ENCODE data around the gene SENP3.

SENP3 gene

DNA sequence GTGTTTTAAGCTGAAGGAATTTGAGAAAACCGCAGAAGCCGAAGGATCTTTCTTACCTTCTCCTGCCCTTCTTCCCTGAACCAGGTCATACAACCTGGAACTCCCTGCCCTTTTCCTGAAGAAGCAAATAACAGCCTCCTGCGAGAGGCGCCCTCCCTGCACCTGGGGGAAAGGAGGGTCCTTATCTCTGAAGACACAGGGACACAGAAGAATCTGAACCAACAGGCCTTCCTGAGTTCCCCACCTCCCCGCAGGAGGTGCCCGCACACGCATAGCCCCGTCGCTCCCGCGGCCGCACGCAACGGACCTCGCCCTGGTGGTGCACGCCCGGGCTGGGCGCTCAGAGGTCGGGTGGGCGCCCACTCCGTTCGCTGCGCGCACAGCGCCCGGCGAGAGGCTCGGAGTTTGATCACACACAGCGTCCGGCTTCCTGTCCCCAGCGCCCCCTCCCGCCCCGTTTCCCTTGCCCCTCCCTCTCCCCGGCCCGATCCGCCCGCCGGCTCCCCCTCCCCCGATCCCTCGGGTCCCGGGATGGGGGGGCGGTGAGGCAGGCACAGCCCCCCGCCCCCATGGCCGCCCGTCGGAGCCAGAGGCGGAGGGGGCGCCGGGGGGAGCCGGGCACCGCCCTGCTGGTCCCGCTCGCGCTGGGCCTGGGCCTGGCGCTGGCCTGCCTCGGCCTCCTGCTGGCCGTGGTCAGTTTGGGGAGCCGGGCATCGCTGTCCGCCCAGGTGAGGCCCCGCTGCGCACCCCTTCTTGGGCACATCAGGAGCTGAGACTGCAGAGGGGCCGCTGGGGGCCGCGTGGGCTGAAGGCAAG is 12.9 kb upstream of the SENP3 start, which contains the start of gene TNFSF12:
TNFSF12 (plus strand) TSS at position 474 of the 816 bp plus-strand sequence; CDS start at position 570, 96 bp downstream.
- TF ChIP-seq CTCF (conservative IDR thresholded peaks at IDR 0.05; ENCODE audit: low read length), result no peak; the same call in 1 of the 2 replicates
- H3K4me3 ChIP-seq (ENCODE audit: low read length), result peak within 1 kb of the TSS; percentile 74
- DNase-seq (ENCODE audit: low read depth), result peak; percentile 28

GRCh38 chr17:7549401-7550055 is 12.2 kb upstream of the SENP3 start:
- no peak for DNase-seq (ENCODE audit: low read depth)
- peak overlapping the region; percentile 74 for H3K4me3 ChIP-seq (ENCODE audit: low read length)
- TF ChIP-seq CTCF (conservative IDR thresholded peaks at IDR 0.05; ENCODE audit: low read length), result no peak

- no peak for DNase-seq (ENCODE audit: low read depth)
- H3K4me3 ChIP-seq (ENCODE audit: low read length), result no peak overlapping the region
- no peak for TF ChIP-seq CTCF (conservative IDR thresholded peaks at IDR 0.05; ENCODE audit: low read length)
Observed at GRCh38 chr17:7550344-7550743, 11.4 kb upstream of the SENP3 start.

- no peak overlapping the region for H3K4me3 ChIP-seq (ENCODE audit: low read length)
- TF ChIP-seq CTCF (conservative IDR thresholded peaks at IDR 0.05; ENCODE audit: low read length), result no peak
- no peak for DNase-seq (ENCODE audit: low read depth)
Observed at GRCh38 chr17:7551396-7551795, 10.3 kb upstream of the SENP3 start.

GRCh38 chr17:7552621-7553051 is 9.1 kb upstream of the SENP3 start:
- TF ChIP-seq CTCF (conservative IDR thresholded peaks at IDR 0.05; ENCODE audit: low read length), result no peak
- no peak overlapping the region for H3K4me3 ChIP-seq (ENCODE audit: low read length)
- DNase-seq (ENCODE audit: low read depth), result no peak

- no peak for DNase-seq (ENCODE audit: low read depth)
- TF ChIP-seq CTCF (conservative IDR thresholded peaks at IDR 0.05; ENCODE audit: low read length), result no peak
- no peak overlapping the region for H3K4me3 ChIP-seq (ENCODE audit: low read length)
Observed at GRCh38 chr17:7553356-7553755, 8.4 kb upstream of the SENP3 start.
